Fibroblast of villous mesenchyme (primary cell): ENCODE results near the gene KPNA1. TPM values are rescaled to one million over a fixed set of nuclear protein-coding genes. Genes with fewer than 3 reads are reported as not detected.
A peak's percentile ranks its signal among the peaks of the same experiment; 100 is the strongest.

ENCODE experiments used
- DNase-seq: peaks from one replicate; pipeline ENCODE4 v3.0.0-alpha.2; 2010; ENCODE audit warnings: low read depth
- H3K4me3 ChIP-seq: 2 replicates; pipeline ENCODE4 v1.5.1; 2011; ENCODE audit warnings: low read depth, mild to moderate bottlenecking, low read length
- CTCF ChIP-seq: IDR thresholded peaks from 2 replicates; pipeline ENCODE4 v1.5.1; 2012; ENCODE audit warnings: low read depth, mild to moderate bottlenecking, low read length; ENCODE audit not compliant: insufficient read depth
- total RNA-seq: library from RNA; depleted of rRNA; stranded (reverse); fragments of >200 nt; gene quantifications from 2 replicates; pipeline ENCODE4 v1.2.3, GENCODE V29; 2012

KPNA1 gene
- total RNA-seq, 1 donor = 44.0 TPM

- peak; percentile 19 for DNase-seq
- H3K4me3 ChIP-seq = no peak overlapping the region
- no peak for TF ChIP-seq CTCF
Measured at GRCh38 chr3:122395582-122395981, 119.2 kb downstream of the KPNA1 start.

- no peak overlapping the region for H3K4me3 ChIP-seq
- DNase-seq = peak; percentile 69
- TF ChIP-seq CTCF = no peak
Measured at GRCh38 chr3:122394173-122394572, 120.6 kb downstream of the KPNA1 start.

- DNase-seq = peak; percentile 74
- peak; percentile 77 for TF ChIP-seq CTCF
- H3K4me3 ChIP-seq = no peak overlapping the region
Measured at GRCh38 chr3:122392868-122393844, 121.6 kb downstream of the KPNA1 start.

GRCh38 chr3:122391681-122392446 is 122.9 kb downstream of the KPNA1 start:
- no peak for TF ChIP-seq CTCF
- H3K4me3 ChIP-seq = no peak overlapping the region
- DNase-seq = no peak

GRCh38 chr3:122390665-122391064 is 124.1 kb downstream of the KPNA1 start:
- DNase-seq = peak; percentile 35
- TF ChIP-seq CTCF = no peak
- H3K4me3 ChIP-seq = no peak overlapping the region

GRCh38 chr3:122389892-122390291 is 124.8 kb downstream of the KPNA1 start:
- no peak for DNase-seq
- no peak overlapping the region for H3K4me3 ChIP-seq
- no peak for TF ChIP-seq CTCF
